Fibroblast of skin of scalp (primary cell): Measurements from ENCODE around the gene MAP2K7.
A peak's percentile ranks its signal among the peaks of the same experiment; 100 is the strongest.
"Not testable (repeated sequence)": the region's sequence is repeated elsewhere in the genome, so short reads cannot be mapped to it uniquely, and the experiment has no call there.

Experiments used
- DNase-seq: peaks from one replicate; pipeline ENCODE4 v3.0.0-alpha.2; 2013

MAP2K7 gene

GRCh38 chr19:7932276-7932929, 28.7 kb downstream of the MAP2K7 start:
- DNase-seq: no peak

- DNase-seq: no peak
Observed at GRCh38 chr19:7932930-7933300, 29.2 kb downstream of the MAP2K7 start.

DNA sequence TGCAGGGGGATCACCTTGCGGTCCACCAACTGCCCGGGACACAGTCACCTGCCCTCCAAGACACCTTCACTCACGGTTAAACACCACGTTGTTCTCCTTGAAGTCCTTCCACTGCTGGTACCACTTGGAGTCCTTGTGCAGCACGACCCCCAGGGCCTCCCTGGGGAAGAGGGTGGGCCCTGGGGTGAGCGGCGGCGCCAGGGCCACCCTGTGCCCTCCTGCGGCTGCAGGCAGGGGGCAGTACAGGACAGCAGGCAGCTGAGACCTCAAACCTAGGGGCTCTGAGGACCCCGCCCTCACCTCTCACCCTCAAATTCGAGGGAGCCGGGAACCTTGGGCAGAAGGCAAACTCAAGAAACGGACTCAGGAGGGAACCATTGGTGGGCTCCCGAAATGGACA, 29.7 kb downstream of the MAP2K7 start:
- DNase-seq: no peak

- no peak for DNase-seq
Observed at GRCh38 chr19:7933828-7934725, 30.4 kb downstream of the MAP2K7 start.

GRCh38 chr19:7934766-7935165, 31.1 kb downstream of the MAP2K7 start:
- DNase-seq: no peak

- DNase-seq: no peak
Observed at GRCh38 chr19:7940841-7941240, 37.2 kb downstream of the MAP2K7 start.

- DNase-seq: no peak
Observed at GRCh38 chr19:7941895-7942596, 38.4 kb downstream of the MAP2K7 start.

DNA sequence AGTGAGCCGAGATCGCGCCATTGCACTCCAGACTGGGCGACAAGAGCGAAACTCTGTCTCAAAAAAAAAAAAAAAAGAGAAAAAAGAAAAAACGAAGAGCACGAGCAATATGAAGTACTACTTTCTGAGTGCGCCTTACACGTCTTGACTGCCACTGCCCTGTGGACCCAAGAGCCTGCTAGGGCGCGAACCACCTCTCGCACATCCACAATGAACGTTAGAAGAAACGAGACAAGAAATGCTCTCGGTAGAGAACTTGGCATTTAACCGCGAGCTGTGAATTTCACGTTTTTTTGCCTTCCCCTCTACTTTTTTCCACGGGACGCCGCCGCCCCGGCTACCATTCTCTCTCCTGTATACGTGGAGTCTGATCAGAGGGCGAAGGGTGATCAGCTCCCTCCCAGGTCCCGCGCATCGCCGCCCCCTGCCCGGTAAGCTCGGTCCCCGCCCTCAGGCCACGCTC, 39.3 kb downstream of the MAP2K7 start:
- no peak for DNase-seq

DNA sequence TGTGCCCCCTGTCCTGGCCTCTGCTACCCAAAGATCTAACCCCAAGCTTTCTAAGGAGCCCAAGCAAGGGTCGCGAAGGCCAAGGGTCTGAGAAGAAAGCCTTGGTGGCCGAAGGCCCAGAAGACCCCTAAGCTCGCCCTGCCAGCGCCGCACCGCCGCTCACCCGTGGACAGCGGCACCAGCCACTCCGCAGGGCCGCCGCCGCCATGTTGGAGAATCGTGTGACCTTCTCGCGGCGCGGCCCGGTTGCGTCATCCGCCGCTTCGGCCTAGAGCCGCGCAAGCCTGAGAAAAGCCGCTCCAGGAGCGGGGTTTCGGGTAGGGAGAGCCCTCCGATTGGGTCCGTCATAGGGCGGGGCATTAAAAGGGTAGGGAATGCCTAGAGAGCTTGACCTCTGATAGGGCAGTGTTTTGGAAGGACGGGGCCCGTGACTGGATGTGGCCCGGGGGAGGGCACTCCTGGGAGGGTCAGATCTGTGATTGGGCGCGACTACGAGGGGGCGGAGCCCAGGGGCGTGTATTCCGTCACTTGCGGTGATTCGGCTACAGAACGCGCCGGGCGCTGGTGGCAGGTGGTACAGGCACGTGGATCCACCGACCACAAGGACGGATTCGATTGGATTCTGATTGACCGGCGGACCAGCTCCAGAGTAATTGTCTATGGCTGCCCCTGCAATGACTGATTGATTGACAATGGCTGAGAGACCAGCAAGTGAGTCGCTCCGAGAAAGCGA, 39.9 kb downstream of the MAP2K7 start, which contains the start of gene TIMM44:
TSS of gene TIMM44 (minus strand) at position 223 of the 733 bp plus-strand sequence. CDS start at position 208, 15 bp downstream.
- peak; percentile 100 for DNase-seq

- peak; percentile 96 for DNase-seq
Observed at GRCh38 chr19:7944177-7944761, 40.6 kb downstream of the MAP2K7 start.

- DNase-seq: no peak
Observed at GRCh38 chr19:7947939-7948338, 44.3 kb downstream of the MAP2K7 start.

GRCh38 chr19:7953060-7953459, 49.4 kb downstream of the MAP2K7 start:
- DNase-seq: peak; percentile 33

- DNase-seq: no peak
Observed at GRCh38 chr19:7953576-7953975, 49.9 kb downstream of the MAP2K7 start.

GRCh38 chr19:7955696-7956095, 52.0 kb downstream of the MAP2K7 start:
- no peak for DNase-seq

GRCh38 chr19:7959211-7959610, 55.5 kb downstream of the MAP2K7 start:
- DNase-seq: no peak

DNA sequence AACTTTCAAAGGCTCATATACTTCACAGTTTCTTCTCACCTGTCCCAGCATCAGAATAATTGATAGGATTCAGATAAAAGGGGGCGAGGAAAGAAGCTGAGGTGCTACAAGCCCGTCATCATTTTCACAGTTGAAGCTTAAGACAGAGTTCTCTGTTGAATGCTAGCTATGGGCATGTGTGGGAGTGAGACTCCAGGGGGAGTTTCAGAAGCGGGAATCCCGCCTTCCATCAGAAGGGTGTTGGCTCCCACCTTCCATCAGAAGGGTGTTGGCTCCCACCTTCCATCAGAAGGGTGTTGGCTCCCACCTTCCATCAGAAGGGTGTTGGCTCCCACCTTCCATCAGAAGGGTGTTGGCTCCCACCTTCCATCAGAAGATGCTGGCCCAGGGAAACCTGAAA, 57.4 kb downstream of the MAP2K7 start:
- DNase-seq: not testable (repeated sequence)

- DNase-seq: no peak
Observed at GRCh38 chr19:7961920-7962626, 58.4 kb downstream of the MAP2K7 start.

DNA sequence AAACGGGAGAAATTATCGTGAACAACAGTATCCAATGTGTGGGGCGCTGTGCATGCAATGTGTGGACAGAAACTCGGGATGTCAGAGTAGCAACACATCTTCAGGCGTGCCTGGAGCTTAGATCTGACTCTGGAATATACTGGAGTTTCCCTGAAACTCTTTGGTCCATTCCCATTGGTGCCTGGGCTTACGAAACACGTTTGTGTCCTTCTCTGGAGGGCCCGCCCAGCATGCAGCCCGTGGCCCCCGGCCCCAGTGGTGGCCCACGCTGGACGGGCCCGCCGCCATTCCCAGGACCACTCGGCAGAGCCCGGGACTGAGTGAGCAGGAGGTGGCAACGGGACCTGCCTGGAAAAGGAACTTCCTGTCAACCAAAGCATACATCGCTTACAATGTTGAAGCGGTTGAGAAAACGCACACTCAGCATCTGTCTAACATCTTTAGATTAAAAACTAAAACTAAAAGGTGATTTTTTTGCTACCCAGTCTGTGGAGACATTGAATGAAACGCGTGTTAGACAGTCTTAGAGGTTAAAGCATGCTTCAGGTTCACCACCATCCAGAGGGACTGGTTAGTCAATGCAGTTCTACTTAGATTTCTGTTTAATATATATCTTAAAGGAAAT, 59.1 kb downstream of the MAP2K7 start:
- DNase-seq: no peak

DNA sequence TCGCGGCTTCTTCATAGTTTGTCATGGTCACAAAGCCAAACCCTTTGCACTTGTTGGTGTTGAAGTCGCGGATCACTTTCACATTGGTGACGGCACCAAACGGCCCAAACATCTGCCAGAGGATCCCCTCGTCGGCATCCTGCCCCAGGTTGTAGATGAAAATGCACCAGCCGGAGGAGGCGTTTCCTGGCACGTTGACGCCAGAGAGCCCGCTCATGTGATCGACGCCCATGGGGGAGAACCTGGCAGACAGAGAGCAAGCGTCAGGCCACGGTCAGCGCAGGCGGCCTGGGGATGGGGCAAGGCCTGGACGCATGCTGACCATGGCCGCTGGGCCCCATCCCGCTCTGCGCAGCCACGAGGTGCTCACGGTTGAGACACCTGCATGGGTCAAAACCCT, 59.9 kb downstream of the MAP2K7 start:
- no peak for DNase-seq
